Thyroid gland (tissue), 4 donors: ENCODE data around the gene SERPINC1.

Experiments
- CTCF ChIP-seq, 6 experiments: fragments of 200-600 bp in 3 of 6; fragments of 450-650 bp in 3 of 6; sonication (generic) in 3 of 6; IDR thresholded peaks; one replicate each; pipeline ENCODE4 v1.5.1; 2016 to 2019; ENCODE audit warnings: antibody characterized with exemption in 6 of 6, mild to moderate bottlenecking in 2 of 6, inconsistent platforms in 1 of 6, moderate library complexity in 1 of 6
- POLR2A ChIP-seq, 2 donors: fragments of 450-650 bp; IDR thresholded peaks; one replicate each; pipeline ENCODE4 v1.6.1; 2017; ENCODE audit warnings: antibody characterized with exemption in 2 of 2, mild to moderate bottlenecking in 2 of 2, moderate library complexity in 1 of 2

- TF ChIP-seq CTCF (IDR thresholded peaks at IDR 0.05): no peak
- no peak for TF ChIP-seq POLR2A (IDR thresholded peaks at IDR 0.05)
Observed at GRCh38 chr1:173925306-173926242, 8.4 kb upstream of the SERPINC1 start.
